Fibroblast of pulmonary artery (primary cell): Measurements from ENCODE around the gene AP3B1.

Experiments
- DNase-seq: peaks from one replicate; pipeline ENCODE4 v3.0.0-alpha.2; 2010; ENCODE audit warnings: low read depth
- H3K4me3 ChIP-seq: replicated peaks from 2 replicates; pipeline ENCODE4 v1.5.1; 2011; ENCODE audit warnings: low read depth, mild to moderate bottlenecking, control low read depth, low read length, moderate library complexity
- CTCF ChIP-seq: IDR thresholded peaks from 2 replicates; pipeline ENCODE4 v1.5.1; 2011; ENCODE audit warnings: mild to moderate bottlenecking, control low read depth, low read length, inconsistent platforms; ENCODE audit errors: missing control alignments

Gene AP3B1

DNA sequence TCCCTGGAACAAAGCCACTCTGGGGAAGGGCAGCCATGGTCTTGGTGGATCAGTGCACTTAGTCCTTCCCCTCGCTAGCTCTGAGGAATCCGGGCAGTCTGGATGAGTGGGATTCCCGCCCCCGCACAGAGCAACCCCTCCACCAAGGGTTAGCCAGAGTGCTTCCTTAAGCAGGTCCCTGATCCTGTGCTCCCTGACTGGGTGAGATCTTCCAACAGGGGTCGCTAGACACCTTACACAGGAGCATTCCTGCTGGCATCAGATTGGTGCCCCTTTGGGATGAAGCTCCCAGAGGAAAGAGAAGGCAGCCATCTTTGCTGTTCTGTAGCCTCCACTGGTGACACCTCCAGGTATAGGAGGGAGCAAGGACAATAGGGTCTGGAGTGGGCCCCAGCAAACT lies 228.8 kb downstream of the AP3B1 start:
- no peak for DNase-seq
- no peak for TF ChIP-seq CTCF
- H3K4me3 ChIP-seq = no peak overlapping the region

DNA sequence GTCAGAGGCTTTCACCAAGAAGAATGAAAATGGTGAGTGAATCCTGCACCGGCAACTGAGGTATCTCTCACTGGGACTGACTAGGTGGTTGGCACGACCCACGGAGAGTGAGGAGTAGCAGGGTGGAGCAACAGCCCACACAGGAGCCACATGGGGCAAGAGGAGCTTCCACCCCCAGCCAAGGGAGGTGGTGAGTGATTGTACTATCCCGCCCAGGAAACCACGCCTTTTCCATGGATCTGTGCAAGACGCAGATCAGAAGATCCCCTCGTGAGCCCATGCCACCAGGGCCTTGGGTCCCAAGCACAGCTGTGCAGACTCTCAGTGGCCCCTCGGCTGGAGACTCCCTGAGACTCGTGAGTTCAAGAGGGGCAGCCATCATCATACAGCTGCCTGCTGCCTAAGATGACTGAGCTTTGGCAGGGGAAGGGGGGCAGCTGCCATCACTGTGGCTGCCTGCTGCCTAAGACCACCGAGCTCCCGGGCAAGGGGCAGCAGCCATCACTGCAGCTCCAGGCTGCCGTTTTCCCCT lies 229.5 kb downstream of the AP3B1 start:
- TF ChIP-seq CTCF = no peak

DNA sequence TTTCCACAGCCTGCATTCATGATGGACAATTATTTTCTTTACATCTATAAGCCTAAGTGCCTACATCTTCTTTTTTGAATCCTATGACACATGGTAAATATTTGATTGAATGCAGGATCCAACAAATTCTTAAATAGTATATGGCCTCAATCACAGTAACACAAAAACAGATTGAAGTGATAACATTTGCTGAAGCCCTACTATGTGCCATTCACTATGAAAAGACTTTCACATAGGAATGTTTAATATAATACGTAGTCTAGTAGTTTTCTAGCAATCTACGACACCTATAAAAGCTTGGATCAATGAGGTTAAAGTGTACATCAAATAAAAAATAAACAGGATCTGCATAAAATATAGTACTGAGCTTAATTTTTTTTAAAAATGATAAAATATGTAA lies 231.0 kb downstream of the AP3B1 start:
- DNase-seq = no peak
- no peak overlapping the region for H3K4me3 ChIP-seq
- TF ChIP-seq CTCF = no peak

More for the DNA sequence above, 229.5 kb downstream of the AP3B1 start:
- no peak overlapping the region for H3K4me3 ChIP-seq
- DNase-seq = no peak

- no peak overlapping the region for H3K4me3 ChIP-seq
- no peak for DNase-seq
- no peak for TF ChIP-seq CTCF
Observed at GRCh38 chr5:78062645-78063044, 231.9 kb downstream of the AP3B1 start.

DNA sequence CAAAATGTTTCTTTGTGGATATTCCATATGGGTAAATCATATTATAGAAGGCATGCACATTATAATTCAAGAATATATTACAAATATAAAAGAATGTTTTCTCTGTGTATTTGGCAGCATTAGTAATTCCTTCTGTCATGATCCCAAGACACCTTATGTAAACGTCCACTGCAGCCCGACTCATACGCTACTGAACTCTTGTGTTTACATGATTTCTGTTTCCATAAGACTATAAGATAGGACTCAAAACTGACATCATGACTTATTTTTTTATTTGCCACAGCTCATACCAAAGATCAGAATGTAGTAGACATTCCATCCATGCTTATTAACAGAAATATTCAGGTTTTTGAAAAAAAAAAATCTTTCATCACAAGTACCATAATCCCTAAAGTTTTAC lies 234.1 kb downstream of the AP3B1 start:
- no peak overlapping the region for H3K4me3 ChIP-seq
- TF ChIP-seq CTCF = no peak
- peak; percentile 30 for DNase-seq

DNA sequence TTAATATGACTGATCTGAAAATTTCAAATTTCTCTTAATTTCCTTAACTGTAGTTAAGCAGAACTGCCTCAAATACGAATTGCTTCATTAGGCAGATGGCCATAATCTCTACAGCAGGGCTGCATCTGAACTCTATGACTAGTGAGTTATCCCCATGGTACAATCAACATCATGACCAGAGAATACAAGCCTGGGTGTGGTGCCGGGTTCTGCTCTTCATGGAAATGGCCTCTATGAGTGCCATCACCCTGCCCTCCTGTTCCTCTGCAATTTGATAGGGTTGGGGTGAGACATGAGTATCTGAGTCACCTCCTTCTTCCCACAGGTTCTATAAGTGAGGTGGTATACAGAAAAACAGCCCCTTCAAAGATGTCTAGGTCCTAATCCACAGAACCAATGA lies 235.9 kb downstream of the AP3B1 start:
- no peak for TF ChIP-seq CTCF
- H3K4me3 ChIP-seq = no peak overlapping the region
- DNase-seq = no peak

DNA sequence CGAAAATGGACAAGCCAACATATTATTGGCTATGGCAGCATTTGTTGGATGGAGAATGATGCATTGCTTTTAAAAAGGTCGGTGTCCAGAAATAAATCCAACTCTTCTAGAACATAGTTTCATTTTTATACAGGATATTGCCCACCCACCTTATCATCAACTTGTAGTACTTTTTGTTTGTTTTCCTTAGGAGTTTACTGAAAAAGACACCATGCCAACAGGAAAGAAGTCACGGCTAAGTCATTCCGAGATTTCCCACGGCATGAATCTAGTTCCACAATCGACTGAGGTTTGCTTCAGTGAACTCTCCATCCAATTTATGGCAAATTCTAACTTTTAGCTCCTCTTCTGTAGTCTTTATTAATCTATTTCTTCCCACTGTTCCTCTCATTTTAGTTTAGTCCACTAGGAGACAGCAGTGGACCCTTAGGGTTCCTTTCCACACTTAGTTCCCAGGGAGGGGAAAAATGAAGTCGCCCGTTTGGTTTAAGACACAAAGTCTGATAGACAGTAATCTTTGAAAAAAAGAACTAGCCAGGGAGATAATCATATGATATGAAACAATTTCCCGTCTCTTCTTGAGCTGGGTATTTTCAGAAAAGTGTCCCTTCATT lies 237.5 kb downstream of the AP3B1 start:
- TF ChIP-seq CTCF = peak; percentile 39

More for the DNA sequence above, 237.5 kb downstream of the AP3B1 start:
- no peak overlapping the region for H3K4me3 ChIP-seq
- peak; percentile 71 for DNase-seq
